ENCODE measurements around the gene CACNG1. TPM values are rescaled to one million over a fixed set of nuclear protein-coding genes. Genes with fewer than 3 reads are reported as not detected.

The CACNG1 gene
- total and polyA plus RNA-seq, 8 donors: not detected

- H3K9me3 ChIP-seq: no peaks in the 10 kb centered on the region
- intact Hi-C loops (cut with DNase I; ENCODE audit: low total_unique reads): no loop called here
- TF ChIP-seq EP300 (IDR thresholded peaks at IDR 0.05) (no peak), POLR2A (IDR thresholded peaks at IDR 0.05) (no peak), POLR2AphosphoS5 (IDR thresholded peaks at IDR 0.05) (no peak)
- TF ChIP-seq, protein P1, sequence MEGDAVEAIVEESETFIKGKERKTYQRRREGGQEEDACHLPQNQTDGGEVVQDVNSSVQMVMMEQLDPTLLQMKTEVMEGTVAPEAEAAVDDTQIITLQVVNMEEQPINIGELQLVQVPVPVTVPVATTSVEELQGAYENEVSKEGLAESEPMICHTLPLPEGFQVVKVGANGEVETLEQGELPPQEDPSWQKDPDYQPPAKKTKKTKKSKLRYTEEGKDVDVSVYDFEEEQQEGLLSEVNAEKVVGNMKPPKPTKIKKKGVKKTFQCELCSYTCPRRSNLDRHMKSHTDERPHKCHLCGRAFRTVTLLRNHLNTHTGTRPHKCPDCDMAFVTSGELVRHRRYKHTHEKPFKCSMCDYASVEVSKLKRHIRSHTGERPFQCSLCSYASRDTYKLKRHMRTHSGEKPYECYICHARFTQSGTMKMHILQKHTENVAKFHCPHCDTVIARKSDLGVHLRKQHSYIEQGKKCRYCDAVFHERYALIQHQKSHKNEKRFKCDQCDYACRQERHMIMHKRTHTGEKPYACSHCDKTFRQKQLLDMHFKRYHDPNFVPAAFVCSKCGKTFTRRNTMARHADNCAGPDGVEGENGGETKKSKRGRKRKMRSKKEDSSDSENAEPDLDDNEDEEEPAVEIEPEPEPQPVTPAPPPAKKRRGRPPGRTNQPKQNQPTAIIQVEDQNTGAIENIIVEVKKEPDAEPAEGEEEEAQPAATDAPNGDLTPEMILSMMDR (IDR thresholded peaks at IDR 0.05): no peak
- H3K27me3 ChIP-seq: no peaks in the 10 kb centered on the region
- peaks cover 25 to 65% (median 61%) of the 10 kb centered on the region in 4 donors for H3K36me3 ChIP-seq
- no peak for DNase-seq
- peaks cover 0 to 18% (median 7%) of the 10 kb centered on the region in 4 donors for H3K4me1 ChIP-seq
- no peak overlapping the region for H3K27ac ChIP-seq
- no peak overlapping the region for H3K4me3 ChIP-seq
Measured at GRCh38 chr17:67105213-67105612, 60.9 kb downstream of the CACNG1 start.

Other genes with a start within 250 kb of the CACNG1 start
- not detected for gene CACNG5, start 209.4 kb upstream of the CACNG1 start, total RNA-seq
- not detected for gene CACNG5, start 209.4 kb upstream of the CACNG1 start, polyA plus RNA-seq
- 1 to 10 TPM in 2 of 5 donors, under 1 TPM in 1, not detected in 2; 0.45 to 8.8 (median 1.5) TPM for gene CACNG4, start 79.8 kb upstream of the CACNG1 start, total RNA-seq
- 1 to 10 TPM in 1 of 3 donors, under 1 TPM in 2; 0.15 to 3.1 (median 0.33) TPM for gene CACNG4, start 79.8 kb upstream of the CACNG1 start, polyA plus RNA-seq
- 100 to 1,000 TPM in 2 of 5 donors, 10 to 100 TPM in 3; 14.2 to 218 (median 72.4) TPM for gene HELZ, start 200.6 kb downstream of the CACNG1 start, total RNA-seq
- gene HELZ, start 200.6 kb downstream of the CACNG1 start, polyA plus RNA-seq: 1 to 10 TPM; 2.1 to 2.4 (median 2.3) TPM